Measurements from ENCODE around the gene ANGPTL8.
A peak's percentile ranks its signal among the peaks of the same experiment; 100 is the strongest.

The ANGPTL8 gene

DNA sequence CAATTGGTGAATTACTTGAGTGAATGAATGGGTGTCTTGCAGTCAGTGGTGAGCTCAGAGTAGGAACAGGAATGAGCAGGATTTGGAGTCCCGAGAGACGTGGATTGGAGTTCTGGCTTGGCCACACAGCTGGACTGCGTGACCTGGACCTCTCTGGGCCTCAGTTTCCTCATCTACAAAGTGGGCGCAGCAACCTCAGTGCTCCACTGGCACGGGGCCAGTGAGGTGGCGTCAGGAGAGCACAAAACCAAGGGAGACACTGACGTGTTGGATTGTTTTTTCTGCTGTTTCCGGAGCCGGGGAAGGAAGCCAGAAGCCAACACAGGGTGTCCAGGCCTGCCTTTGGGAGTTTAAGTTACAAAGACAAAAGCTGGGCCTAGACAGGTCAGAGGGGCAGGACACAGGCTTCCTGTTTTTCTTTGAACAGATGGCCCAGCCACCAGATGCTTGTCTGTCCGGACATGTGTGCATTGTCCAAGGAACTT is 29.4 kb downstream of the ANGPTL8 start:
- no peak overlapping the region for H3K27ac Mint-ChIP-seq
- CTCF ChIA-PET, result interaction anchor here (0.6 kb wide), 1 partner anchor 109 kb away, joined by 3 read pairs; no protein-coding TSS in a partner anchor

DNA sequence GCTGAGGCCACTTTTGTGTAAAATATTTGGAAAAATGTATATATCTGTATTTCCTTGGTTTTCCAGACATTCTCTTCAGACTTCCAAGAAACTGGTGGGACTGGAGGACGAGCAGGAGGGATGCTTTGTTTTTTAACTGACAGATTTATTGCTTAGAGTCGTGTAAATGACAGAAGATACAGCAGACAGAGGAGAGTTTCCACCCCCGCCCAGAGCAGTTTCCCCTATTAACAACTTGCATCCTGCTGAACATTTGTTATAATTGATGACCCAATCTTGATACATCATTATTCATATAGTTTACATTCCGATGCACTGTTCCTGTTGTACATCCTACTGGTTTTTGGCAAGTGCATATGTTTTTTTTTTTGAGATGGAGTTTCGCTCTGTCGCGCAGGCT is 30.0 kb downstream of the ANGPTL8 start:
- Mint-ChIP-seq H3K36me3 (no peaks in the 10 kb centered on the region), H3K4me1 (no peaks in the 10 kb centered on the region), H3K4me3 (no peak overlapping the region), H3K27me3 (peaks cover 100% of the 10 kb centered on the region), H3K9me3 (no peaks in the 10 kb centered on the region), H3K27ac (peak overlapping the region; percentile 12)
- DNase-seq, result no peak
- CTCF ChIA-PET, result no interaction called here

More for the DNA sequence above, 29.4 kb downstream of the ANGPTL8 start:
- no peak for DNase-seq
- H3K36me3 Mint-ChIP-seq, result no peaks in the 10 kb centered on the region
- H3K4me3 Mint-ChIP-seq, result no peak overlapping the region
- H3K27me3 Mint-ChIP-seq, result peaks cover 100% of the 10 kb centered on the region
- H3K9me3 Mint-ChIP-seq, result no peaks in the 10 kb centered on the region
- H3K4me1 Mint-ChIP-seq, result no peaks in the 10 kb centered on the region

GRCh38 chr19:11273296-11273695 is 33.9 kb downstream of the ANGPTL8 start:
- CTCF ChIA-PET, result no interaction called here

DNA sequence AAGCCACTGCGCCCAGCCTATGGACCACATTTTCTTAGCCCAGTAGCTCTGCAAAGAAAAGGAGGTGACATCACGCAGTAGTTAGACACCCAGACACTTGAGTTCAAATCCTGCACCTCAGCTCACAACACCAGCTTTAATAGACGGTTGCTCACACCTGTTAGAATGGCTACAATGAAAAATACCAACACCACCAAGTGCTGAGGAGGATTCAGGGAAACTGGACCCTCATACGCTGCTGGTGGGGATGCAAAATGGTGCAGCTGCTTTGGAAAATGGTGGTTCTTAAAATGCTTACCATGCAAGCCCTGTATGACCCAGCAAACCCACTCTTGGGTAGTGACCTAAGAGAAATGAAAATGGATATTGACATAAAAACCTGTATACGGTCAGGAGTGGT is 34.6 kb downstream of the ANGPTL8 start:
- CTCF ChIA-PET, result no interaction called here
- Mint-ChIP-seq H3K27me3 (peaks cover 98% of the 10 kb centered on the region), H3K27ac (no peak overlapping the region), H3K36me3 (no peaks in the 10 kb centered on the region), H3K4me1 (no peaks in the 10 kb centered on the region), H3K4me3 (no peak overlapping the region), H3K9me3 (peaks cover 9% of the 10 kb centered on the region)
- no peak for DNase-seq

More at GRCh38 chr19:11273296-11273695, 33.9 kb downstream of the ANGPTL8 start:
- peaks cover 98% of the 10 kb centered on the region for H3K27me3 Mint-ChIP-seq
- no peaks in the 10 kb centered on the region for H3K36me3 Mint-ChIP-seq
- no peak overlapping the region for H3K27ac Mint-ChIP-seq
- DNase-seq, result no peak
- H3K4me3 Mint-ChIP-seq, result no peak overlapping the region
- H3K9me3 Mint-ChIP-seq, result peaks cover 9% of the 10 kb centered on the region
- no peaks in the 10 kb centered on the region for H3K4me1 Mint-ChIP-seq

- Mint-ChIP-seq H3K4me3 (no peak overlapping the region), H3K9me3 (peaks cover 14% of the 10 kb centered on the region), H3K27ac (no peak overlapping the region), H3K27me3 (peaks cover 97% of the 10 kb centered on the region), H3K36me3 (no peaks in the 10 kb centered on the region), H3K4me1 (peaks cover 6% of the 10 kb centered on the region)
- DNase-seq, result no peak
- CTCF ChIA-PET, result no interaction called here
These were observed 35.2 kb downstream of the ANGPTL8 start for GRCh38 chr19:11274533-11275086.

DNA sequence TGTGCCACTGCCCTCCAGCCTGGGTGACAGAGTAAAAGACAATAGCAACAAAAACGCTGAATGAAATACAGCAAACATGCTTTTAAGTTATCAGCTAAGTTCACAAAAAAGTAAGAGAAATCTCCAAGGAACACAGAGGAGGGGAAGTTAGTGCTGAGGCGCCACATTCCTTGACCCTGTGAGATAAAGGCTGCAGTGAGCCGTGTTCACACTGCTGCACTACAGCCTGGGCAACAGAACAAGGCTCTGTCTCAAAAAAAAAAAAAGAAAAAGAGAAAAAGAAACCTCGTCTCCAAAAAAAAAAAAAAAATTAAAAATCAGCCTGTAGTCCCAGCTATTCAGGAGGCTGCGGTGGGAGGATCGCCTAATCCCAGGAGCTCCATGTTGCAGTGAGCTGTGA is 39.3 kb downstream of the ANGPTL8 start:
- H3K9me3 Mint-ChIP-seq, result peaks cover 16% of the 10 kb centered on the region
- H3K27me3 Mint-ChIP-seq, result peaks cover 97% of the 10 kb centered on the region
- no peak for DNase-seq
- no peak overlapping the region for H3K27ac Mint-ChIP-seq
- H3K36me3 Mint-ChIP-seq, result no peaks in the 10 kb centered on the region
- peaks cover 21% of the 10 kb centered on the region for H3K4me1 Mint-ChIP-seq
- H3K4me3 Mint-ChIP-seq, result no peak overlapping the region
- CTCF ChIA-PET, result no interaction called here

GRCh38 chr19:11279505-11280236 is 40.3 kb downstream of the ANGPTL8 start:
- CTCF ChIA-PET, result no interaction called here
- peaks cover 21% of the 10 kb centered on the region for H3K4me1 Mint-ChIP-seq
- peak overlapping the region; percentile 78 for H3K27ac Mint-ChIP-seq
- H3K9me3 Mint-ChIP-seq, result peaks cover 16% of the 10 kb centered on the region
- peak overlapping the region; percentile 17 for H3K4me3 Mint-ChIP-seq
- peaks cover 97% of the 10 kb centered on the region for H3K27me3 Mint-ChIP-seq
- H3K36me3 Mint-ChIP-seq, result no peaks in the 10 kb centered on the region
- DNase-seq, result peak; percentile 80

DNA sequence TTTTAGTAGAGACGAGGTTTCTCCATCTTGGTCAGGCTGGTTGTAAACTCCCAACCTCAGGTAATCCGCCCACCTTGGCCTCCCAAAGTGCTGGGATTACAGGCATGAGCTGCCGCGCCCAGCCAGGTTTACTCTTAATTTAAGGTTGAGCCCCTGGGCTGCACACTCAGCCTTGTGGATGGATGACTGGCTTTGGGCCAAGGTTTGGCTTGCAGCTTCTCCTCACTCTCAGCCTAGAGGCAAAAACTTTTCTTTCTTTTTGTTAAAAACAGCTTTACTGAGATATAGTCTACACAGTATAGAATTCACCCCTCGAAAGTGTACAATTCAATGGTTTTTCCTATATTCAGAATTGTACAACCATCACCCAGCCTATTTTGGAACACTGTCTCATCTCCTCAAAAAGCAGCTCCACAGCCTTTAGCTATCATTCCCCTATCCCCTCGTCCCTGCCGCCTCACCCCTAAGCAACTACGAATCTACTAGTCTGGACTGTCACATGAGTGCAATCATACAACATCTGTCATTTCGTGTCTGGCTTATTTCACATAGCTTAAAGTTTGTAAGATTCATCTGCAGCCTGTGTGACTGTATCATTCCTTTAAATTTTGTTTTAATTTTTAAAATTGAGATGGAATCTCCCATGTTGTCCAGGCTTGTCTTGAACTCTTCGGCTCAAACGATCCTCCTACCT is 42.1 kb downstream of the ANGPTL8 start:
- H3K4me1 Mint-ChIP-seq, result peaks cover 21% of the 10 kb centered on the region
- no peak overlapping the region for H3K4me3 Mint-ChIP-seq
- peaks cover 97% of the 10 kb centered on the region for H3K27me3 Mint-ChIP-seq
- peaks cover 16% of the 10 kb centered on the region for H3K9me3 Mint-ChIP-seq
- H3K27ac Mint-ChIP-seq, result no peak overlapping the region
- no peak for DNase-seq
- no peaks in the 10 kb centered on the region for H3K36me3 Mint-ChIP-seq
- CTCF ChIA-PET, result interaction anchor here (0.9 kb wide), 1 partner anchor 100 kb away, joined by 4 read pairs; no protein-coding TSS in a partner anchor

DNA sequence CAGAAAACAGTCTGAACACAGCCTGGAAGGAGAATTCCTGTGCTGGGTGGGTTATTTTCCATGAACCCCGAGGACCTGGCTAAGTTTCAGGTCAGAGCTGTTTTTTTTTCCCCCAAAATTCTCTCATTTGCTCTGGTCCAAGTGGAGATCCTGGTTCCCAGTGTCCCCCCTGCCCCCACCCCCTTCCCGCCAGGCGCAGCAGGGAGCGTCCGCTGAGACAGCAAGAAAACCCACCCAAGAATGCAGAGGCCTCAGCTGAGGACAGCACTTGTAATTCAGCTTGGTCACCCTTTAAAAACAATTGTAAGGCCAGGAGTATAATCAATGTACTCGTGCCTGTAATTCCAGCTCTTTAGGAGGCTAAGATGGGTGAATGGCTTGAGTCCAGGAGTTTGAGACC is 45.1 kb downstream of the ANGPTL8 start:
- no peak for DNase-seq
- Mint-ChIP-seq H3K27me3 (peaks cover 99% of the 10 kb centered on the region), H3K4me1 (peaks cover 16% of the 10 kb centered on the region), H3K9me3 (peaks cover 3% of the 10 kb centered on the region), H3K27ac (no peak overlapping the region), H3K36me3 (no peaks in the 10 kb centered on the region), H3K4me3 (no peak overlapping the region)
- CTCF ChIA-PET, result interaction anchor here (0.9 kb wide), 1 partner anchor 163 kb away, joined by 4 read pairs; no protein-coding TSS in a partner anchor

GRCh38 chr19:11286312-11286974 is 47.0 kb downstream of the ANGPTL8 start:
- Mint-ChIP-seq H3K4me1 (peaks cover 3% of the 10 kb centered on the region), H3K27ac (no peak overlapping the region), H3K9me3 (no peaks in the 10 kb centered on the region), H3K4me3 (no peak overlapping the region), H3K36me3 (no peaks in the 10 kb centered on the region), H3K27me3 (peaks cover 96% of the 10 kb centered on the region)
- DNase-seq, result no peak
- CTCF ChIA-PET, result interaction anchor here (0.7 to 0.9 kb wide), 5 partner anchors 10 to 858 kb away, joined by 3 read pairs; partner anchors contain the start of gene TSPAN16

DNA sequence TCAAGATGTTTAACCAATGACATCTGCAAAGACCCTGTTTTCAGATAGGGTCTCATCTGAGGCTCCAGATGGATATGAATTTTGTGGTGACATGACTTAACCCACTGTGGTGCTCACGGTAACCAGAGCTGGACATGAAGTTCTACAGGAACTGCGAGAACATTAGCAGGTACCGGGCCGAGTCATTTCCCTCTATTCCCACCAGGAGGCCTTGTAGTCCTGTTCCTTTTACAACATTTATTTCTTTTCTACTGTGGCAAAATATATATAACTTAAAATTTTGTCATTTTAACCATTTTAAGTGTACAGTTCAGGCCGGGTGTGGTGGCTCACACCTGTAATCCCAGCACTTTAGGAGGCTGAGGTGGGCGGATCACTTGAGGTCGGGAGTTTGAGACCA is 48.9 kb downstream of the ANGPTL8 start:
- no peaks in the 10 kb centered on the region for H3K9me3 Mint-ChIP-seq
- no peak for DNase-seq
- H3K36me3 Mint-ChIP-seq, result no peaks in the 10 kb centered on the region
- no peak overlapping the region for H3K4me3 Mint-ChIP-seq
- H3K27ac Mint-ChIP-seq, result no peak overlapping the region
- peaks cover 91% of the 10 kb centered on the region for H3K27me3 Mint-ChIP-seq
- peaks cover 1% of the 10 kb centered on the region for H3K4me1 Mint-ChIP-seq
- CTCF ChIA-PET, result interaction anchor here (1.0 to 1.1 kb wide), 2 partner anchors 21 to 194 kb away, joined by 3 read pairs; no protein-coding TSS in a partner anchor

DNA sequence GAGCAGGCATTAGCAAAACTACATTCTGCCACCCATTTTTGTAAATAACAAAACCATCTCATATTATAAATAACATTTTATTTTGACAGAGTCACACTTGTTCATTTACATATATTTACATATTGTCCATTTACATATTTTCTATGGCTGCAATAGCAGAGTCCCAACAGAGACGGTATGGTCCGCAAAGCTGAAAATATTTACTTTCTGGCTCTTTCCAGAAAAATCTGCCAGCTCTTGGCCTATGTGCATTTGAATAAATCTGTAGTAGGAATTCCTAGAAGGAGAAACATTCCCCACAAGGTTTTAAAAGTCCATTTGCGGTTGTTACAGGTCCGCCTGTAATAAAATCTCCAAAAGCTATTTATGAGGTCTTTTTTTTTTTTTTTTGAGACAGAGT is 50.8 kb downstream of the ANGPTL8 start:
- peaks cover 91% of the 10 kb centered on the region for H3K27me3 Mint-ChIP-seq
- CTCF ChIA-PET, result interaction anchor here (2.4 kb wide), 1 partner anchor 91 kb away, joined by 9 read pairs; no protein-coding TSS in a partner anchor
- H3K27ac Mint-ChIP-seq, result no peak overlapping the region
- no peak for DNase-seq
- H3K36me3 Mint-ChIP-seq, result no peaks in the 10 kb centered on the region
- H3K4me1 Mint-ChIP-seq, result peaks cover 10% of the 10 kb centered on the region
- no peaks in the 10 kb centered on the region for H3K9me3 Mint-ChIP-seq
- no peak overlapping the region for H3K4me3 Mint-ChIP-seq

- no peak for DNase-seq
- CTCF ChIA-PET, result interaction anchor here (1.2 to 2.4 kb wide), 2 partner anchors 55 to 90 kb away, joined by 3 to 9 read pairs; partner anchors contain the start of genes CCDC159 and TMEM205
- no peaks in the 10 kb centered on the region for H3K36me3 Mint-ChIP-seq
- H3K4me3 Mint-ChIP-seq, result no peak overlapping the region
- H3K9me3 Mint-ChIP-seq, result no peaks in the 10 kb centered on the region
- peaks cover 10% of the 10 kb centered on the region for H3K4me1 Mint-ChIP-seq
- H3K27ac Mint-ChIP-seq, result no peak overlapping the region
- peaks cover 92% of the 10 kb centered on the region for H3K27me3 Mint-ChIP-seq
These were observed 52.0 kb downstream of the ANGPTL8 start for GRCh38 chr19:11291415-11291814.

Measured in activated naive CD4-positive, alpha-beta T cell treated with anti-CD3 and anti-CD28 coated beads, Interleukin-2, amount 10 ng/mL, durations not matched to agents 7 days and 5 days (primary cell).